HG03469 (cell line): Measurements from ENCODE around the gene OR2AK2.

Experiments used
- ATAC-seq: cut with Tn5 transposase; IDR thresholded peaks from one replicate; pipeline ENCODE4 v1.9.1; 2021; ENCODE audit warnings: mild to moderate bottlenecking, moderate library complexity, moderate number of reproducible peaks; ENCODE audit not compliant: unreplicated experiment

OR2AK2 gene

GRCh38 chr1:247964933-247965332, at the start of gene OR2AK2:
TSS of gene OR2AK2 (plus strand) at chr1:247965233. CDS start at chr1:247965377, 144 bp downstream.
- ATAC-seq = no peak

- no peak for ATAC-seq
Observed at GRCh38 chr1:247919952-247920351, 45.1 kb upstream of the OR2AK2 start, which contains the start of gene OR2T8. TSS of gene OR2T8 (plus strand) at chr1:247920252. CDS start at chr1:247921018, 766 bp downstream.

- ATAC-seq = no peak
Observed at GRCh38 chr1:247923941-247924340, 41.1 kb upstream of the OR2AK2 start.

- ATAC-seq = no peak
Observed at GRCh38 chr1:247924868-247925267, 40.2 kb upstream of the OR2AK2 start, which contains the start of gene OR2AJ1. TSS of gene OR2AJ1 (plus strand) at chr1:247924889. CDS start at chr1:247933769, 8,880 bp downstream.

- ATAC-seq = no peak
Observed at GRCh38 chr1:247933989-247934388, 31.0 kb upstream of the OR2AK2 start.

- no peak for ATAC-seq
Observed at GRCh38 chr1:247935781-247936180, 29.3 kb upstream of the OR2AK2 start.

GRCh38 chr1:247936415-247936814, 28.6 kb upstream of the OR2AK2 start:
- no peak for ATAC-seq

GRCh38 chr1:247936965-247937734, 27.9 kb upstream of the OR2AK2 start:
- peak; percentile 100 for ATAC-seq

GRCh38 chr1:247942624-247943023, 22.4 kb upstream of the OR2AK2 start:
- no peak for ATAC-seq

GRCh38 chr1:247948558-247948957, 16.5 kb upstream of the OR2AK2 start, which contains the start of gene OR2L8:
TSS of gene OR2L8 (plus strand) at chr1:247948858. CDS start at chr1:247948858, 0 bp downstream.
- no peak for ATAC-seq

- ATAC-seq = no peak
Observed at GRCh38 chr1:247953408-247953807, 11.6 kb upstream of the OR2AK2 start.

- no peak for ATAC-seq
Observed at GRCh38 chr1:247961791-247962190, 3.2 kb upstream of the OR2AK2 start.

GRCh38 chr1:247962911-247963588, 2.0 kb upstream of the OR2AK2 start:
- ATAC-seq = no peak

GRCh38 chr1:247966532-247967204, 1.6 kb downstream of the OR2AK2 start:
- ATAC-seq = peak; percentile 82

- ATAC-seq = no peak
Observed at GRCh38 chr1:247992986-247993385, 28.0 kb downstream of the OR2AK2 start.

- no peak for ATAC-seq
Observed at GRCh38 chr1:247998811-247999210, 33.8 kb downstream of the OR2AK2 start.

- no peak for ATAC-seq
Observed at GRCh38 chr1:248000169-248000568, 35.1 kb downstream of the OR2AK2 start.

- ATAC-seq = no peak
Observed at GRCh38 chr1:248007778-248008177, 42.7 kb downstream of the OR2AK2 start.

GRCh38 chr1:248009681-248010080, 44.6 kb downstream of the OR2AK2 start:
- no peak for ATAC-seq

GRCh38 chr1:248013229-248013710, 48.2 kb downstream of the OR2AK2 start, which contains the start of gene OR2L5:
TSS of gene OR2L5 (plus strand) at chr1:248013660. CDS start at chr1:248021948, 8,288 bp downstream.
- no peak for ATAC-seq

- ATAC-seq = no peak
Observed at GRCh38 chr1:248015803-248016202, 50.8 kb downstream of the OR2AK2 start.
